Measurements from ENCODE around the gene CDH12. TPM values are rescaled to one million over a fixed set of nuclear protein-coding genes. Genes with fewer than 3 reads are reported as not detected.
"Not testable (repeated sequence)": the region's sequence is repeated elsewhere in the genome, so short reads cannot be mapped to it uniquely, and the experiment has no call there.

CDH12 gene
- total RNA-seq, 1 donor from 2014 or later: not detected

GRCh38 chr5:22774214-22774613 lies 78.9 kb downstream of the CDH12 start:
- intact Hi-C loops (cut with micrococcal nuclease): not testable (repeated sequence)

- intact Hi-C loops (cut with micrococcal nuclease): no loop called here
Measured at GRCh38 chr5:22764736-22765135, 88.4 kb downstream of the CDH12 start.

GRCh38 chr5:22757776-22758175 lies 95.4 kb downstream of the CDH12 start:
- intact Hi-C loops (cut with micrococcal nuclease): no loop called here

DNA sequence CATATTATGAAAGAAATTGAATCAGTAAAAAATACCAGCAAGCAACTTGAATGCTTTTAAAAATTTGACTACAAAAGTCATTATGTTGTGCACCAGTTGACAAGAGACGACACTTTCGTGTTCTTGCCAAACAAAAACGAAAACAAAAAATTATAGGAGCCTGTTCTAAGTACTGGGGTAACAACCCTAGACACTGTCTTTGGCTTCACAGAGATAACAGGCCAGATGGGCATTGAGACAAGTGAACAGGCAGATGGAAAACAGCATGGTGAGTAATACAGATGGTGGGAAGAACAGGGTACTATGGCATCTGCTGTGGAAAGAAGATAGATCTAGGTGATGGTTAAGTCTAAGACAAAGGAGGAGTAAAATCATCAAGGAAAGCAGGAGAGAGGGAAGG lies 99.0 kb downstream of the CDH12 start:
- intact Hi-C loops (cut with micrococcal nuclease): no loop called here

DNA sequence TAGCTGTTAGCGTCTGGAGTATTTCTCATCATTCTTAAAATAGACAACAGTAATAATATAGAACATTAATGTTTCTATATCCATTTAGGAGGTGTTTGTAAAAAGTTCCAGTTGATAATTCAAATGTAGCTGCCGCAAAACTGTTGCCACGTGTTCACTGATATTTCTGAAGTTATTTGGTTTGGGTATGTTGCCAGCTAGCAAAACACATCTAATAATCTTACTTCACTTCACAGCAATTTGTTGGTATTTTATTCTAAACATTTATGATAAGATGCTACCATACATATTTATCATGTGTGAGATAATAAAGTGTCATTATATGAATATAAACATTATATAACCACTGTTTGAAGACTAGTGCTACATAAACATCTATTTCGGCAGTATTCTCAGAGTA lies 101.6 kb downstream of the CDH12 start:
- intact Hi-C loops (cut with micrococcal nuclease): no loop called here

- intact Hi-C loops (cut with micrococcal nuclease): no loop called here
Measured at GRCh38 chr5:22736443-22737003, 116.6 kb downstream of the CDH12 start.

- intact Hi-C loops (cut with micrococcal nuclease): no loop called here
Measured at GRCh38 chr5:22734907-22735306, 118.2 kb downstream of the CDH12 start.

GRCh38 chr5:22728610-22729009 lies 124.5 kb downstream of the CDH12 start:
- intact Hi-C loops (cut with micrococcal nuclease): no loop called here

GRCh38 chr5:22722491-22722890 lies 130.7 kb downstream of the CDH12 start:
- intact Hi-C loops (cut with micrococcal nuclease): no loop called here

DNA sequence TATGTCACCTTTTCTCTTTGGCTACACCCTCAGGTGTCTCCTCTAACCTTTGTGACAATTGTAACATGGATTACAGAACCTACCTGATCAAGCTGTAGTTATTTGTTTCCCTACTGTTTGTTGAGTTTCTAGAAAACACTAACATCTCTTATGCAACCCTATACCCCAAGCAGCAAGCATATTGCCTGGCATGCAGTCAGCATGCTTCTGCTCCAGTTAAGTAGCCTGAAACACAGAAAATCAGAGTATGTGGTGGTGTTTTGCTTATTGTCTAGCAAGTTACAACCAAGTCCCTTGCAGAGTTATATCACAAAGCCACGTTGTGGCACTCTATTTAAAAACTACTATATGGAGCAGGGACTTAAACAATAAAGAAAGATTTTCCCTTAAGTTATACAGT lies 131.1 kb downstream of the CDH12 start:
- intact Hi-C loops (cut with micrococcal nuclease): no loop called here

- intact Hi-C loops (cut with micrococcal nuclease): no loop called here
Measured at GRCh38 chr5:22719842-22720241, 133.3 kb downstream of the CDH12 start.

GRCh38 chr5:22710660-22711059 lies 142.5 kb downstream of the CDH12 start:
- intact Hi-C loops (cut with micrococcal nuclease): no loop called here

DNA sequence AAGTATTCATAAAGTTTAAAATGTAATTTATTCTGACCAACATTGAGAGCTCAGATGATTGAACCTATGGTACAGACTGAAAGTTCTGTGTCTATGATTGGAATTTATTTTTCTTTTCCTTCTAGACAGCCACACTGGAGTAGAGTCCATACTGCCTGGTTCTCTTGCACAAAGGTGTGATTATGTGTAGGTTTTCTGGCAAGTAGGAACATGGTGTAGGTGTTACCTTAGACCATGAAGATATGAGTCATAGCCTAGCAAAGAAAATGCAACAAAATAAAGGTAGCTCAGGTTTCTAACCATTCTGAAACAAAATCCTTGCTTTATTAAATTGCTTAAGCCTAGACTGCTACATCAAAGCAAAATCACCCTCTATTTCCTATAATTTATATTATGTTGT lies 143.4 kb downstream of the CDH12 start:
- intact Hi-C loops (cut with micrococcal nuclease): no loop called here

DNA sequence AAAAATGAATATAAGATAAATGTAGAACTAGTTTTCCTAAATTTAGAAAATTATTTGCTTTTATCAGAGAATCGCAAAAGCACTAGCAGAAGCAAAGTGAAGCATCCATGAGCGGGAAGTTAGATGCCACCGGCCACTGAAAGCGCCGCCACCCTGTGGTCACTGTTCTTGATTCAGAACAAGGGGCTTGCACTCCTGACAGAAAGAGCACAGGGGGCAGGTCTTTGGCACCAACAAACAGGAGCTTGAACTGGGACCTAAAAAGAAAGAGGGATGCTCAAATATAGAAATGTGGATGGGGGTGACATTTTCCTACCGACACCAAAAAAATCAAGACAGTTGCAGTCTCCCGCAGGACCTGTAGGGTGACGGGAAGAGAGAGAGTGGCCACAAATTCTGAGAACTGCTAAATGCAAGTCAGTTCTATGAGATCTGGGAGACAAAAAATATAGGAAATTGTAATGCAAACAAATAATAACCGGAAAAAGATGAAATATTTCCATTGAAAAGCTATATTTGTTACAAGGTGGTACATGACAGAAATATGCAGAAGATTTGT lies 144.3 kb downstream of the CDH12 start:
- intact Hi-C loops (cut with micrococcal nuclease): no loop called here

- intact Hi-C loops (cut with micrococcal nuclease): no loop called here
Measured at GRCh38 chr5:22706901-22707300, 146.2 kb downstream of the CDH12 start.

DNA sequence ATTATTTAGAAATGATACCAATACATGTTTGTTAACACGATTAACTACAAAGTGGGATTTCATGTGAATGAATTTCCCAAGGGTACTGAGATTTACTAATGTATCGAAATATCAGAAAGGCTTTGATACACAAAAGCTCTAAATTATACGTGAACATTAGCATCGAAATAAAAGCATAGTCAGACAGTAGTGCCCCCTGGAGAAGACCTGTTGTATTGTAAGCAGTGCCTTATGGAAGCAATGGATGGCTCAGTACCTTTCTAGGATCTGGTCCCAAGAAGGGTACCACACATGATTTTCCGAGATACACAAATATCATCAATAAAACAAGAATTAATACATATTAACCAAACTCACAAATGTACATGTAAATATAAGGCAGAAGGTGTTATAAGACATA lies 153.8 kb downstream of the CDH12 start:
- intact Hi-C loops (cut with micrococcal nuclease): no loop called here

GRCh38 chr5:22693121-22693520 lies 160.0 kb downstream of the CDH12 start:
- intact Hi-C loops (cut with micrococcal nuclease): no loop called here

- intact Hi-C loops (cut with micrococcal nuclease): no loop called here
Measured at GRCh38 chr5:22683050-22683449, 170.1 kb downstream of the CDH12 start.

DNA sequence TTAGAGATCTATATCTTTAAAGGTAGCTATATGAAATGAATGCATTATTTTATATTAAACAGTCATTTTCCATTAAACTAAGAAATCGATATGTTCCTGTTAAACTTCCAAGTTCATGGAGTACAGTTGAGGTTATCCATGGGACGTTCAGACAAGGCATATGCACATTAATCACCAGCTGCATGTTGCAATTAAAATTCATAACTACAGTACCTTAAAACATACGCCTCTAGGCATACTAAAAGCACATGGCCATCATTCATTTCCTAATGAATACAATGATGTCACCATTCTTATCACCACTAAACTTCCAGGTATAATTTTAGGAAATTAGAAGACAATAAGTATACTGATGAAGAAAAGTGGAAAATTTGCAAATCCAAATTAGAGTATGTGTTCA lies 174.3 kb downstream of the CDH12 start:
- intact Hi-C loops (cut with micrococcal nuclease): no loop called here

DNA sequence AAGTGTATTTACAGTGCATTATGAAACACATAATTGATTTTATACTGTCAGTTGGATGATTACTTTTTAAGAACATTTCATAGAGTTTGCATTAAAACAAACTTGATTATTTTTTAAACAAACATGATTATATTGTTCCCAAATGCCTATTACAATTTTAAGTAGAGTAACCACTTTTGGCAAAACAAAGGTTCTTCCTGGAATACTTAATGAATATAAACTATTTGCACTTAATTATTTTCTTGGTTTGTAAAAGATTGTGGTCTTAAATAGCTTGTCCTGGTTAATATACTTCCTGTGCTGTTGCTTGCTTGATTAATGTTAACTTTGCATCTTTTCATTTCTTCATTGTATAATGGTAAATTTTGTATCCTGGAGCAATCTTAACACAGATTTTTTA lies 180.0 kb downstream of the CDH12 start:
- intact Hi-C loops (cut with micrococcal nuclease): no loop called here

DNA sequence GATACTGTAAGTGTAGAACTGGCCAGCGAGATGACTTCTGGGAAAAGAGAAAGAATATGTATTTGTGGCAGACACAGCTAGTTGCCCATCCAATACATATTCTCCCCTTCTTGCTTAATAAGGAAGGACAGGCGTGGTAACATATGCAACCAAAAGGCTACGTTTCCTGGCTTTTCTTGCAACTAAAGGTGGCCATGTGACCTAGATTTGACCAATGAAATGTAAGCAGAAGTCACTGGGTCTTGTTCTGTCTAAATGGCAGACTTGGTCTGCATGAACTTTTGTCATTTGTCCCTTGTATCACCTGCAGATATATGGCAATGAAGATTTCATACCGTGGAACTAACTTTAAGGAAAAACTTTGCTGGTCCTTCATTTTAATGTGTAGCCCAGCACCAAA lies 183.8 kb downstream of the CDH12 start:
- intact Hi-C loops (cut with micrococcal nuclease): no loop called here

DNA sequence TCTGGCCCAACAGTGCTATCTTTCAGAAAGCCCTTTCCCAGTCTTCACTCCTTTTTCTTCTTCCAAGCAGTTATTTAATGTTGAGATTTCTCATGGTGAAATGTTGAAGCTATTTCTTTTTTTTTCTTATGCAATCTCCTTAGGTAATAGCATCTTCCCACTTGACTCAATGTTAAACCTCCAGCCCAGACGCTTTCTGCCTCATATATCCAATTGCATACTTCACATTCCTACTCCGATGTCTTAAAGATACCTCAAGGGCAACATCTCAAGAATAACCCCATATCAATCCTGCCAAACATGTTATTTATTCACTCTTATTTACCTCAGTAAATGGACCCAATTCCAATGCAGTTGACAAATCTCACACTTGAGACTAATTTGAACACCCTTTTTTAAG lies 187.3 kb downstream of the CDH12 start:
- intact Hi-C loops (cut with micrococcal nuclease): no loop called here

DNA sequence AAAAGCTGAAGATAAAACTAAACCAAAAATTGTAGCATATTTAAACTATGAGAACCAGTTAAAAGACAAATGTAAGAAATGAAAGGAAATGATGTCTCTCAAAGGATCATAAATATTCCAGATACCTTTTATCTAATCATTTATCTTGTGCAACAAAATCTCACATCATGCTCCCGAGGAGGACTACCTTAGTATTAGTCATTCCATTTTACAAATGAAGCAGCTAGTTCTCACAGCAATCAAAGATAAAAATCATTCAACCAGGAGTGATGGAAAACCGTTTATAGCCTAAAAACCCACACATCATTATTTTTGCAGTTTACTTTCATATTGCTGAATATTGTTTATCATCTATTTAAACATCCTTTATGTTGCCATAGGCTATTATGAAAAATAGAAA lies 190.0 kb downstream of the CDH12 start:
- intact Hi-C loops (cut with micrococcal nuclease): no loop called here

DNA sequence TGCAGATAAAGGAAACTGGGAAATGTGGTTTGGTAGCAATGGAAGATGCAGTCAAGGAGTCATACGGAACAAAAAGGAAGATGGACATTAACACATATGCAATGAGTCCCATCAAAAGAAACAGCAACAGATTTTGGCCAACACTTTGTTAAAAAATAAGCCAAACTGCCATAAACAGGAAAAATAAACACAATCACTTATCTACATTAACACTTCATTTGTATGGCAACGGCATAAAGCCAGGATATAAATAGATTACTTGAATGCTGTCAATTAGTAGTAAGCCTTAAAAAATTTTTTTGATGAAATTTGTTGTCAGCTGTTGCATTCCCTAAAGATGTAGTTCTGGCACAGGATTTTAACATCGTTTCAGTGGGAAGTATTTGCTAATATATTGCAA lies 190.8 kb downstream of the CDH12 start:
- intact Hi-C loops (cut with micrococcal nuclease): no loop called here
